MM.1S (cell line): ENCODE data around the gene DENND5A.

Source experiments
- DNase-seq: peaks from one replicate; pipeline ENCODE4 v3.0.0-alpha.2; 2015
- H2AFZ ChIP-seq: fragments of 300-600 bp; sonication (generic); 2 replicates; pipeline ENCODE4 v1.6.0; 2016; ENCODE audit warnings: antibody characterized with exemption, low read length
- H3F3A ChIP-seq: fragments of 300-600 bp; sonication (generic); 2 replicates; pipeline ENCODE4 v1.6.1; 2016; ENCODE audit warnings: mild to moderate bottlenecking, antibody characterized with exemption, low read length, moderate library complexity, mixed read lengths; ENCODE audit not compliant: insufficient read depth
- H3K27ac ChIP-seq: fragments of 300-600 bp; sonication (generic); 2 replicates; pipeline ENCODE4 v1.5.1; 2016; ENCODE audit warnings: mild to moderate bottlenecking, low read length
- H3K27me3 ChIP-seq: fragments of 300-600 bp; sonication (generic); replicated peaks from 2 replicates; pipeline ENCODE4 v1.6.0; 2016; ENCODE audit warnings: low read length; ENCODE audit not compliant: insufficient read depth
- H3K36me3 ChIP-seq: fragments of 300-600 bp; sonication (generic); replicated peaks from 2 replicates; pipeline ENCODE4 v1.6.1; 2016; ENCODE audit warnings: mild to moderate bottlenecking, low read length, mixed read lengths; ENCODE audit not compliant: insufficient read depth
- H3K4me1 ChIP-seq: fragments of 300-600 bp; sonication (generic); 2 replicates; pipeline ENCODE4 v1.6.1; 2016; ENCODE audit warnings: low read length, mixed read lengths
- H3K4me2 ChIP-seq: fragments of 300-600 bp; sonication (generic); 2 replicates; pipeline ENCODE4 v1.6.0; 2016; ENCODE audit warnings: low read depth, low read length
- H3K4me3 ChIP-seq: fragments of 300-600 bp; sonication (generic); 2 replicates; pipeline ENCODE4 v1.5.1; 2016; ENCODE audit warnings: low read length, mixed read lengths
- H3K79me2 ChIP-seq: fragments of 300-600 bp; sonication (generic); 2 replicates; pipeline ENCODE4 v1.6.1; 2016; ENCODE audit warnings: mixed run types, low read length, mixed read lengths
- H3K9ac ChIP-seq: fragments of 300-600 bp; sonication (generic); 2 replicates; pipeline ENCODE4 v1.6.1; 2016; ENCODE audit warnings: low read length, mixed read lengths
- H3K9me2 ChIP-seq: fragments of 300-600 bp; sonication (generic); replicated peaks from 2 replicates; pipeline ENCODE4 v1.6.1; 2016; ENCODE audit warnings: mild to moderate bottlenecking, low read length, mixed read lengths; ENCODE audit not compliant: insufficient read depth
- H3K9me3 ChIP-seq: fragments of 300-600 bp; sonication (generic); replicated peaks from 2 replicates; pipeline ENCODE4 v1.6.1; 2016; ENCODE audit warnings: mild to moderate bottlenecking, low read length, mixed read lengths; ENCODE audit not compliant: insufficient read depth
- H4K20me1 ChIP-seq: fragments of 300-600 bp; sonication (generic); 2 replicates; pipeline ENCODE4 v1.6.1; 2016; ENCODE audit warnings: mild to moderate bottlenecking, low read length, moderate library complexity, mixed read lengths; ENCODE audit not compliant: insufficient read depth
- CTCF ChIP-seq: fragments of 300-600 bp; sonication (generic); IDR thresholded peaks from 2 replicates; pipeline ENCODE4 v1.5.1; 2016; ENCODE audit warnings: antibody characterized with exemption, low read length, mixed read lengths
- EZH2 ChIP-seq: fragments of 300-600 bp; sonication (generic); optimal IDR thresholded peaks from 2 replicates; pipeline ENCODE3; 2017; ENCODE audit warnings: low read depth, mild to moderate bottlenecking, antibody characterized with exemption, low read length, mixed read lengths
- EZH2phosphoT487 ChIP-seq: fragments of 300-600 bp; sonication (generic); IDR thresholded peaks from 2 replicates; pipeline ENCODE4 v1.6.1; 2018; ENCODE audit warnings: antibody characterized with exemption, low read length

The DENND5A gene

GRCh38 chr11:9148035-9148434 is 117.1 kb downstream of the DENND5A start:
- Histone ChIP-seq H3K27me3 (peaks cover 6% of the 10 kb centered on the region; the same call in 1 of the 2 replicates), H3K4me2 (peak overlapping the region; percentile 24; the same call in 1 of the 2 replicates), H3K9me2 (no peaks in the 10 kb centered on the region), H3K4me3 (no peak overlapping the region), H4K20me1 (no peaks in the 10 kb centered on the region), H3K79me2 (no peaks in the 10 kb centered on the region), H3F3A (peaks cover 8% of the 10 kb centered on the region; the same call in 1 of the 2 replicates), H3K9ac (no peak overlapping the region), H2AFZ (no peak overlapping the region), H3K4me1 (peaks cover 20% of the 10 kb centered on the region), H3K27ac (no peak overlapping the region), H3K36me3 (no peaks in the 10 kb centered on the region), H3K9me3 (no peaks in the 10 kb centered on the region)
- DNase-seq: no peak
- TF ChIP-seq EZH2 (no peak), EZH2phosphoT487 (no peak), CTCF (no peak)

- peaks cover 8% of the 10 kb centered on the region; the same call in 1 of the 2 replicates for H3F3A ChIP-seq
- no peaks in the 10 kb centered on the region for H4K20me1 ChIP-seq
Measured at GRCh38 chr11:9146477-9146876, 118.7 kb downstream of the DENND5A start.

GRCh38 chr11:9145283-9145682 is 119.9 kb downstream of the DENND5A start:
- no peaks in the 10 kb centered on the region for H4K20me1 ChIP-seq
- H3K36me3 ChIP-seq: no peaks in the 10 kb centered on the region
- H3K27ac ChIP-seq: no peak overlapping the region

More at GRCh38 chr11:9146477-9146876, 118.7 kb downstream of the DENND5A start:
- Histone ChIP-seq H2AFZ (no peak overlapping the region), H3K9me2 (no peaks in the 10 kb centered on the region), H3K9me3 (no peaks in the 10 kb centered on the region), H3K4me1 (peaks cover 20% of the 10 kb centered on the region), H3K79me2 (no peaks in the 10 kb centered on the region), H3K4me3 (no peak overlapping the region), H3K9ac (no peak overlapping the region), H3K4me2 (no peak overlapping the region), H3K27me3 (peaks cover 6% of the 10 kb centered on the region; the same call in 1 of the 2 replicates), H3K27ac (no peak overlapping the region), H3K36me3 (no peaks in the 10 kb centered on the region)
- TF ChIP-seq EZH2 (no peak), CTCF (no peak), EZH2phosphoT487 (no peak)
- no peak for DNase-seq

More at GRCh38 chr11:9145283-9145682, 119.9 kb downstream of the DENND5A start:
- Histone ChIP-seq H3K4me3 (no peak overlapping the region), H3K9ac (no peak overlapping the region), H3K27me3 (peaks cover 6% of the 10 kb centered on the region; the same call in 1 of the 2 replicates), H3K4me1 (peaks cover 20% of the 10 kb centered on the region), H3F3A (peaks cover 8% of the 10 kb centered on the region; the same call in 1 of the 2 replicates), H2AFZ (no peak overlapping the region), H3K9me2 (no peaks in the 10 kb centered on the region), H3K9me3 (no peaks in the 10 kb centered on the region), H3K79me2 (no peaks in the 10 kb centered on the region), H3K4me2 (no peak overlapping the region)
- no peak for DNase-seq
- TF ChIP-seq EZH2 (no peak), CTCF (no peak), EZH2phosphoT487 (no peak)
